Endothelial cell of umbilical vein (primary cell): Measurements from ENCODE around the gene MYO19. TPM values are rescaled to one million over a fixed set of nuclear protein-coding genes. Genes with fewer than 3 reads are reported as not detected.
"Not testable (repeated sequence)": the region's sequence is repeated elsewhere in the genome, so short reads cannot be mapped to it uniquely, and the experiment has no call there.

Experiments
- BruUV-seq: library from RNA; stranded (reverse); fragments of 400-500 nt; replicated peaks from 2 replicates; lab custom pipeline; 2021; lab: Mats Ljungman, UMichigan
- CTCF ChIA-PET: fragments of 300-600, 350-600 bp; sonication (Branson Sonifier 250); formaldehyde crosslinking; loops from one replicate; lab custom pipeline; 2021; ENCODE audit warnings: antibody characterized with exemption, inconsistent platforms; lab: Charles Lee
- POLR2A ChIA-PET: fragments of 300-600, 350-600 bp; sonication (Branson Sonifier 250); formaldehyde crosslinking; loops from one replicate; lab custom pipeline; 2021; ENCODE audit warnings: antibody characterized with exemption, inconsistent platforms; lab: Charles Lee
- DNase-seq: peaks from one replicate; pipeline ENCODE4 v3.0.0-alpha.2; 2011; ENCODE audit warnings: low read depth, low spot score
- FAIRE-seq: peaks from 2 replicates; lab custom pipeline; 2011; peaks lifted over from hg19 to GRCh38; lab: Jason Lieb, UNC
- H2AFZ ChIP-seq: 2 replicates; pipeline ENCODE4 v1.6.0; 2012; ENCODE audit warnings: low read depth, low read length, control low read depth, inconsistent platforms
- H3K27ac ChIP-seq: 2 replicates; pipeline ENCODE4 v1.5.1; 2011; ENCODE audit warnings: low read depth, mild to moderate bottlenecking, control low read depth, low read length, moderate library complexity; ENCODE audit not compliant: insufficient read depth
- H3K27me3 ChIP-seq, 2 experiments: 2 replicates each; pipeline versions ENCODE4 v1.6.0 to v1.6.1; 2011; ENCODE audit warnings: low read length in 2 of 2, mixed read lengths in 1 of 2; ENCODE audit not compliant: control insufficient read depth in 2 of 2, insufficient read depth in 2 of 2
- H3K36me3 ChIP-seq, 2 experiments: 2 replicates in 1 of 2; 3 replicates in 1 of 2; pipeline ENCODE4 v1.5.1; 2011; ENCODE audit warnings: low read length in 2 of 2, mild to moderate bottlenecking in 1 of 2, moderate library complexity in 1 of 2; ENCODE audit not compliant: control insufficient read depth in 2 of 2, insufficient read depth in 2 of 2; ENCODE audit errors: extremely low read depth in 1 of 2
- H3K4me1 ChIP-seq: 3 replicates; pipeline ENCODE4 v1.5.1; 2011; ENCODE audit warnings: mild to moderate bottlenecking, low read length; ENCODE audit not compliant: control insufficient read depth, insufficient read depth; ENCODE audit errors: extremely low read depth
- H3K4me2 ChIP-seq: 2 replicates; pipeline ENCODE4 v1.6.1; 2011; ENCODE audit warnings: low read length, control low read depth, mixed read lengths; ENCODE audit not compliant: insufficient read depth
- H3K4me3 ChIP-seq, 3 experiments: fragments of 200-600 bp in 1 of 3; sonication (generic), shearing (Covaris generic) in 1 of 3; replicated peaks in 1 of 3; 2 replicates each; pipeline ENCODE4 v1.5.1; 2011 to 2016; ENCODE audit warnings: control low read depth in 3 of 3, low read length in 3 of 3, mild to moderate bottlenecking in 2 of 3, inconsistent platforms in 1 of 3, low read depth in 1 of 3, moderate library complexity in 1 of 3; ENCODE audit not compliant: insufficient read depth in 1 of 3
- H3K79me2 ChIP-seq: 2 replicates; pipeline ENCODE4 v1.6.0; 2012; ENCODE audit warnings: low read length, inconsistent platforms; ENCODE audit not compliant: control insufficient read depth, insufficient read depth
- H3K9ac ChIP-seq: replicated peaks from 2 replicates; pipeline ENCODE3; 2011; ENCODE audit warnings: low read length, control low read depth; ENCODE audit not compliant: insufficient read depth; ENCODE audit errors: extremely low read depth
- H3K9me1 ChIP-seq: replicated peaks from 3 replicates; pipeline ENCODE4 v1.6.0; 2011; ENCODE audit warnings: mild to moderate bottlenecking, low read length; ENCODE audit not compliant: control insufficient read depth, insufficient read depth; ENCODE audit errors: extremely low read depth
- H3K9me3 ChIP-seq: replicated peaks from 2 replicates; pipeline ENCODE4 v1.5.1; 2012; ENCODE audit warnings: low read length, inconsistent platforms; ENCODE audit not compliant: control insufficient read depth, insufficient read depth
- H4K20me1 ChIP-seq: replicated peaks from 2 replicates; pipeline ENCODE3; 2011; ENCODE audit warnings: mild to moderate bottlenecking, low read length; ENCODE audit not compliant: control insufficient read depth, insufficient read depth; ENCODE audit errors: extremely low read depth
- dilution Hi-C: fragments of 300-500 bp; cut with MboI; formaldehyde crosslinking; loops from one replicate; pipeline ENCODE4 v1.15.0; 2019; ENCODE audit warnings: low sequenced_read_pairs; ENCODE audit not compliant: extremely low pct_ligation_motif_present
- intact Hi-C: fragments of 100-400 bp; cut with micrococcal nuclease; formaldehyde crosslinking; loops from one replicate; pipeline ENCODE4 v1.10.0; 2022
- polyA plus RNA-seq, 4 experiments: library from polyadenylated mRNA; depleted of rRNA in 3 of 4; stranded (reverse) in 3 of 4; unstranded in 1 of 4; fragments of >200 nt; gene quantifications; 2 replicates each; pipeline versions ENCODE4 v1.2.1 to v1.2.3, GENCODE V29; 2011 to 2012; ENCODE audit warnings: missing spikeins in 1 of 4
- small RNA-seq: library from RNA; depleted of rRNA; stranded (forward); fragments of <200 nt; gene quantifications from one replicate; pipeline ENCODE3, GENCODE V24; 2012; ENCODE audit warnings: low replicate concordance, low read depth; ENCODE audit not compliant: insufficient read depth, insufficient read length
- total RNA-seq: library from RNA; stranded (reverse); gene quantifications from 2 replicates; pipeline ENCODE4 v1.2.3, GENCODE V29; 2021

The MYO19 gene
- total and polyA plus RNA-seq, 2 donors (not counting 3 experiments of a cell fraction or from before 2014, with no cell fraction given) = 75.4 to 95.7 TPM

GRCh38 chr17:36449997-36450396 is 84.7 kb downstream of the MYO19 start:
- H3K79me2 ChIP-seq, intact Hi-C loops, POLR2A ChIA-PET, H3K9me1 ChIP-seq, H3K36me3 ChIP-seq, H3K9me3 ChIP-seq, H3K4me2 ChIP-seq, BruUV-seq, H3K4me1 ChIP-seq, CTCF ChIA-PET, H3K27me3 ChIP-seq, H2AFZ ChIP-seq, H3K4me3 ChIP-seq, FAIRE-seq, H3K9ac ChIP-seq, dilution Hi-C loops, DNase-seq, H3K27ac ChIP-seq, H4K20me1 ChIP-seq: not testable (repeated sequence)

Small RNAs within 50 kb of the gene (small RNA-seq; reads per million reads assigned to genes)
- gene RNA5SP439 = not detected

Other genes starting within 250 kb of the MYO19 start
- gene TBC1D3G, start 211.0 kb downstream of the MYO19 start, total RNA-seq = not detected in 2 replicates
- not detected in 2 replicates for gene TBC1D3G, start 211.0 kb downstream of the MYO19 start, polyA plus RNA-seq
- 1.4 TPM in 1 of 2 replicates, not detected in the other for gene TBC1D3H, start 146.4 kb downstream of the MYO19 start, total RNA-seq
- gene TBC1D3H, start 146.4 kb downstream of the MYO19 start, polyA plus RNA-seq = not detected in 2 replicates
- gene ZNHIT3, start 48.2 kb downstream of the MYO19 start, total RNA-seq = 31.4 and 34.0 TPM in 2 replicates
- gene ZNHIT3, start 48.2 kb downstream of the MYO19 start, polyA plus RNA-seq = 61.3 and 66.9 TPM in 2 replicates
- 13.1 and 16.3 TPM in 2 replicates for gene PIGW, start 119 bp upstream of the MYO19 start, total RNA-seq
- gene PIGW, start 119 bp upstream of the MYO19 start, polyA plus RNA-seq = 5.1 and 5.9 TPM in 2 replicates
- gene GGNBP2, start 10.1 kb upstream of the MYO19 start, total RNA-seq = 71.2 and 77.6 TPM in 2 replicates
- 47.8 and 52.6 TPM in 2 replicates for gene GGNBP2, start 10.1 kb upstream of the MYO19 start, polyA plus RNA-seq
- gene DHRS11, start 57.0 kb upstream of the MYO19 start, total RNA-seq = 9.8 and 11.3 TPM in 2 replicates
- 15.7 and 16.2 TPM in 2 replicates for gene DHRS11, start 57.0 kb upstream of the MYO19 start, polyA plus RNA-seq
- 5.2 and 5.9 TPM in 2 replicates for gene MRM1, start 66.7 kb upstream of the MYO19 start, total RNA-seq
- gene MRM1, start 66.7 kb upstream of the MYO19 start, polyA plus RNA-seq = 3.4 and 3.7 TPM in 2 replicates